ENCODE data around the gene NMT1.

NMT1 gene

GRCh38 chr17:45060797-45061605 is at the start of gene NMT1 (continued):
- TF ChIP-seq ZBTB10 (tag by site-specific recombination; IDR thresholded peaks at IDR 0.05) (peak; percentile 99), ZNF19 (tag by site-specific recombination; IDR thresholded peaks at IDR 0.05; ENCODE audit: low read depth) (no peak), ZNF121 (tag by site-specific recombination; IDR thresholded peaks at IDR 0.05) (no peak), ZNF10 (tag by site-specific recombination; IDR thresholded peaks at IDR 0.05) (no peak), ZNF654 (tag by site-specific recombination; IDR thresholded peaks at IDR 0.05; ENCODE audit: low read depth) (no peak), ZNF175 (tag by site-specific recombination; IDR thresholded peaks at IDR 0.05) (no peak), ZNF830 (tag by site-specific recombination; IDR thresholded peaks at IDR 0.05; ENCODE audit: low read depth) (no peak), ZNF571 (tag by site-specific recombination; IDR thresholded peaks at IDR 0.05) (no peak), ZNF76 (tag by site-specific recombination; IDR thresholded peaks at IDR 0.05; ENCODE audit: borderline replicate concordance, low read depth) (peak; percentile 99), ZSCAN23 (tag by site-specific recombination; IDR thresholded peaks at IDR 0.05) (no peak), ZNF510 (tag by site-specific recombination; IDR thresholded peaks at IDR 0.05; ENCODE audit: insufficient replicate concordance) (no peak), ZNF660 (tag by site-specific recombination; IDR thresholded peaks at IDR 0.05) (peak; percentile 74), ZFP41 (tag by site-specific recombination; IDR thresholded peaks at IDR 0.05; ENCODE audit: borderline replicate concordance) (no peak), MEIS1 (CRISPR knock-in tag; IDR thresholded peaks at IDR 0.05; ENCODE audit: borderline replicate concordance) (no peak), ZNF791 (tag by site-specific recombination; IDR thresholded peaks at IDR 0.05) (no peak), IKZF3 (tag by site-specific recombination; IDR thresholded peaks at IDR 0.05) (peak; percentile 56; the same call in 1 of the 2 replicates), ZNF214 (tag by site-specific recombination; IDR thresholded peaks at IDR 0.05; ENCODE audit: borderline replicate concordance) (no peak), ZNF239 (tag by site-specific recombination; IDR thresholded peaks at IDR 0.05) (no peak), ZBTB20 (tag by site-specific recombination; IDR thresholded peaks at IDR 0.05) (peak; percentile 80), ZNF530 (tag by site-specific recombination; IDR thresholded peaks at IDR 0.05; ENCODE audit: low read depth) (no peak), ZNF548 (tag by site-specific recombination; IDR thresholded peaks at IDR 0.05) (no peak), PRDM10 (tag by site-specific recombination; IDR thresholded peaks at IDR 0.05) (peak; percentile 96), PRDM4 (tag by site-specific recombination; IDR thresholded peaks at IDR 0.05) (no peak), ZNF341 (tag by site-specific recombination; IDR thresholded peaks at IDR 0.05; ENCODE audit: low read depth) (peak; percentile 70), ZBTB1 (tag by site-specific recombination; IDR thresholded peaks at IDR 0.05) (no peak), ZNF518A (tag by site-specific recombination; conservative IDR thresholded peaks at IDR 0.05; ENCODE audit: low read depth) (peak; percentile 25; the same call in 1 of the 2 replicates)

Data from HEK293 (cell line).